H1 (cell line): ENCODE results near the gene SGMS2. TPM values are rescaled to one million over a fixed set of nuclear protein-coding genes. Genes with fewer than 3 reads are reported as not detected.

Experiments
- CTCF ChIA-PET: fragments of 300-600 bp; sonication (Branson Sonifier 250); formaldehyde crosslinking; loops from one replicate; lab custom pipeline; 2021; ENCODE audit not compliant: partially characterized antibody; lab: Charles Lee
- POLR2A ChIA-PET: fragments of 300-600 bp; sonication (Branson Sonifier 250); formaldehyde crosslinking; loops from one replicate; lab custom pipeline; 2021; ENCODE audit warnings: inconsistent platforms; ENCODE audit not compliant: partially characterized antibody; lab: Charles Lee
- DNase-seq, 2 experiments: peaks; one replicate each; pipeline versions ENCODE4 v3.0.0 to v3.0.0-alpha.2; 2010 to 2022; ENCODE audit warnings: low spot score in 2 of 2, low read depth in 1 of 2, mixed read lengths in 1 of 2
- FAIRE-seq: peaks from 2 replicates; lab custom pipeline; 2011; peaks lifted over from hg19 to GRCh38; lab: Jason Lieb, UNC
- H2AFZ ChIP-seq: 2 replicates; pipeline ENCODE4 v1.8.1; 2012; ENCODE audit warnings: low read length, inconsistent platforms
- H2AK5ac ChIP-seq: 2 replicates; pipeline ENCODE4 v1.6.1; 2013; ENCODE audit warnings: low read depth, low read length
- H2BK120ac ChIP-seq: replicated peaks from 2 replicates; pipeline ENCODE3; 2013; ENCODE audit warnings: low read depth, low read length, inconsistent platforms
- H2BK12ac ChIP-seq: 2 replicates; pipeline ENCODE4 v1.6.1; 2013; ENCODE audit warnings: low read depth, low read length
- H2BK15ac ChIP-seq: 2 replicates; pipeline ENCODE4 v1.6.1; 2013; ENCODE audit warnings: low read length
- H2BK20ac ChIP-seq: 2 replicates; pipeline ENCODE4 v1.6.1; 2013; ENCODE audit warnings: low read length
- H2BK5ac ChIP-seq: 2 replicates; pipeline ENCODE4 v1.6.1; 2013; ENCODE audit warnings: low read depth, low read length
- H3K14ac ChIP-seq: 2 replicates; pipeline ENCODE4 v1.6.1; 2013; ENCODE audit warnings: inconsistent platforms; ENCODE audit not compliant: insufficient read length
- H3K18ac ChIP-seq: 2 replicates; pipeline ENCODE4 v1.6.1; 2013; ENCODE audit warnings: low read length; ENCODE audit errors: extremely low read depth
- H3K23ac ChIP-seq: 2 replicates; pipeline ENCODE4 v1.6.1; 2013; ENCODE audit warnings: inconsistent platforms; ENCODE audit not compliant: insufficient read length
- H3K23me2 ChIP-seq: 2 replicates; pipeline ENCODE4 v1.6.1; 2013; ENCODE audit warnings: low read depth, low read length
- H3K27ac ChIP-seq: 2 replicates; pipeline ENCODE4 v1.6.1; 2011; ENCODE audit warnings: low read depth, low read length, inconsistent platforms
- H3K27me3 ChIP-seq, 4 experiments: replicated peaks in 1 of 4; 1 replicate in 1 of 4; 2 replicates in 3 of 4; pipeline versions ENCODE4 v1.6.1 to v1.8.1; 2011 to 2013; ENCODE audit warnings: low read length in 3 of 4, mild to moderate bottlenecking in 3 of 4, inconsistent platforms in 2 of 4, mixed read lengths in 2 of 4, moderate library complexity in 1 of 4; ENCODE audit not compliant: control insufficient read depth in 3 of 4, insufficient read depth in 3 of 4; ENCODE audit errors: extremely low read depth in 1 of 4
- H3K36me3 ChIP-seq, 4 experiments: 2 replicates each; pipeline versions ENCODE4 v1.6.1 to v1.8.1; 2011 to 2013; ENCODE audit warnings: mild to moderate bottlenecking in 4 of 4, low read length in 3 of 4, moderate library complexity in 2 of 4, control low read depth in 1 of 4, inconsistent platforms in 1 of 4; ENCODE audit not compliant: insufficient read depth in 4 of 4, control insufficient read depth in 2 of 4
- H3K4ac ChIP-seq: replicated peaks from 2 replicates; pipeline ENCODE3; 2013; ENCODE audit warnings: low read length, low read depth, mixed read lengths, inconsistent platforms; ENCODE audit not compliant: insufficient read length
- H3K4me1 ChIP-seq, 4 experiments: replicated peaks in 1 of 4; 1 replicate in 1 of 4; 2 replicates in 3 of 4; pipeline versions ENCODE4 v1.6.1 to v1.8.1; 2011 to 2013; ENCODE audit warnings: low read length in 3 of 4, inconsistent platforms in 2 of 4, mixed read lengths in 1 of 4; ENCODE audit not compliant: insufficient read depth in 4 of 4, control insufficient read depth in 3 of 4
- H3K4me2 ChIP-seq, 2 experiments: 2 replicates each; pipeline versions ENCODE4 v1.6.1 to v1.8.1; 2011 to 2013; ENCODE audit warnings: low read depth in 2 of 2, low read length in 2 of 2, control low read depth in 1 of 2, inconsistent platforms in 1 of 2, mild to moderate bottlenecking in 1 of 2; ENCODE audit not compliant: insufficient read depth in 1 of 2
- H3K4me3 ChIP-seq, 4 experiments: fragments of 200-600, 300-600 bp in 1 of 4; sonication (generic), shearing (Covaris generic), sonication (Bioruptor Twin) in 1 of 4; 2 replicates each; pipeline versions ENCODE4 v1.5.1 to v1.8.1; 2011 to 2016; ENCODE audit warnings: low read length in 4 of 4, low read depth in 3 of 4, control low read depth in 2 of 4, inconsistent platforms in 2 of 4, mild to moderate bottlenecking in 2 of 4, mixed read lengths in 1 of 4, moderate library complexity in 1 of 4; ENCODE audit not compliant: insufficient read depth in 2 of 4; ENCODE audit errors: extremely low read depth in 1 of 4
- H3K56ac ChIP-seq: replicated peaks from 2 replicates; pipeline ENCODE3; 2013; ENCODE audit warnings: low read depth, mild to moderate bottlenecking, mixed read lengths, low read length, inconsistent platforms; ENCODE audit not compliant: insufficient read length
- H3K79me1 ChIP-seq: 2 replicates; pipeline ENCODE4 v1.6.1; 2013; ENCODE audit warnings: low read depth, low read length, control low read depth
- H3K79me2 ChIP-seq, 2 experiments: 2 replicates each; pipeline versions ENCODE4 v1.6.1 to v1.8.1; 2012 to 2013; ENCODE audit warnings: low read length in 2 of 2, mild to moderate bottlenecking in 2 of 2, inconsistent platforms in 1 of 2; ENCODE audit not compliant: insufficient read depth in 2 of 2, control insufficient read depth in 1 of 2
- H3K9ac ChIP-seq, 4 experiments: replicated peaks in 1 of 4; 1 replicate in 1 of 4; 2 replicates in 3 of 4; pipeline versions ENCODE4 v1.6.1 to v1.8.1; 2011 to 2013; ENCODE audit warnings: low read depth in 3 of 4, low read length in 3 of 4, control low read depth in 2 of 4, mild to moderate bottlenecking in 2 of 4, moderate library complexity in 2 of 4, inconsistent platforms in 1 of 4; ENCODE audit errors: extremely low read depth in 1 of 4
- H3K9me3 ChIP-seq, 2 experiments: 2 replicates each; pipeline versions ENCODE4 v1.6.1 to v1.8.1; 2012 to 2013; ENCODE audit warnings: mild to moderate bottlenecking in 2 of 2, moderate library complexity in 2 of 2, control low read depth in 1 of 2, inconsistent platforms in 1 of 2, low read depth in 1 of 2, low read length in 1 of 2, mixed read lengths in 1 of 2; ENCODE audit not compliant: insufficient read depth in 2 of 2
- H4K20me1 ChIP-seq, 2 experiments: replicated peaks in 1 of 2; 2 replicates each; pipeline versions ENCODE3 to v1.8.1; 2011 to 2013; ENCODE audit warnings: inconsistent platforms in 2 of 2, low read length in 2 of 2, mild to moderate bottlenecking in 1 of 2; ENCODE audit not compliant: insufficient read depth in 2 of 2, control insufficient read depth in 1 of 2
- H4K5ac ChIP-seq: 2 replicates; pipeline ENCODE4 v1.6.1; 2013; ENCODE audit warnings: low read length, low read depth, mixed read lengths, inconsistent platforms; ENCODE audit not compliant: insufficient read length
- H4K8ac ChIP-seq: 2 replicates; pipeline ENCODE4 v1.8.0; 2013; ENCODE audit warnings: mild to moderate bottlenecking, moderate library complexity, low read length, inconsistent platforms; ENCODE audit not compliant: insufficient read depth; ENCODE audit errors: extremely low read depth
- H4K91ac ChIP-seq: replicated peaks from 2 replicates; pipeline ENCODE3; 2013; ENCODE audit warnings: low read length, mixed read lengths, inconsistent platforms; ENCODE audit not compliant: insufficient read length
- CTCF ChIP-seq, 3 experiments: IDR thresholded peaks; 1 replicate in 2 of 3; 2 replicates in 1 of 3; pipeline versions ENCODE4 v1.5.1 to v1.6.1; 2011; ENCODE audit warnings: low read length in 3 of 3, mild to moderate bottlenecking in 3 of 3, inconsistent platforms in 2 of 3, low read depth in 1 of 3, moderate library complexity in 1 of 3; ENCODE audit not compliant: insufficient read depth in 1 of 3; ENCODE audit errors: control extremely low read depth in 1 of 3
- KDM5A ChIP-seq: fragments of 200-600 bp; IDR thresholded peaks from 2 replicates; pipeline ENCODE4 v1.7.1; 2012; ENCODE audit warnings: mild to moderate bottlenecking, low read length, inconsistent platforms, mixed read lengths
- SIRT6 ChIP-seq: IDR thresholded peaks from one replicate; pipeline ENCODE4 v1.7.1; 2012; ENCODE audit warnings: low read length, inconsistent platforms
- WGBS, 2 experiments: shearing (Covaris generic) in 1 of 2; methylation state at CpG; one replicate each; pipeline versions ENCODE4 v1.1.6 to v1.1.7; 2013 to 2015; ENCODE audit warnings: low lambda C conversion rate in 2 of 2, mixed read lengths in 2 of 2, inconsistent platforms in 1 of 2, low coverage in 1 of 2, missing lambda C conversion rate in 1 of 2; ENCODE audit not compliant: insufficient replicate concordance in 2 of 2, insufficient coverage in 1 of 2, insufficient read length in 1 of 2; ENCODE audit errors: extremely low coverage in 1 of 2, missing lambda C conversion rate in 1 of 2; 5-methylcytosine and 5-hydroxymethylcytosine counted together
- polyA plus RNA-seq, 7 experiments: library from polyadenylated mRNA; depleted of rRNA in 3 of 7; stranded (reverse) in 5 of 7; unstranded in 2 of 7; fragments of >200 nt in 5 of 7; fragments of 200-250 nt in 2 of 7; gene quantifications; 1 replicate in 5 of 7; 2 replicates in 1 of 7; 4 replicates in 1 of 7; pipeline versions ENCODE4 v1.2.1 to v1.2.3, GENCODE V29; 2011 to 2013; ENCODE audit warnings: missing spikeins in 2 of 7, mixed read lengths in 2 of 7
- total RNA-seq: library from RNA; stranded (reverse); fragmentation: NEBNext Ultra II Directional; extraction: Animal tissue kit (Norgen Biotek cat#: 25700); gene quantifications from 2 replicates; pipeline ENCODE4 v1.2.1, GENCODE V29; 2021

The SGMS2 gene
- total and polyA plus RNA-seq, 2 of the 8 experiments (the other 6 are each of a cell fraction or from before 2014, with no cell fraction given): 0.04 to 1.3 TPM

- Histone ChIP-seq H3K27me3 (no peaks in the 10 kb centered on the region), H3K79me2 (no peaks in the 10 kb centered on the region), H3K79me1 (no peaks in the 10 kb centered on the region), H2AFZ (no peak overlapping the region), H3K4ac (no peak overlapping the region), H4K91ac (no peak overlapping the region), H3K23me2 (no peaks in the 10 kb centered on the region), H2BK5ac (no peak overlapping the region), H3K9me3 (peaks cover under 1 to 4% of the 10 kb centered on the region in 2 experiments; a peak in 1 of 4 replicates), H3K4me3 (no peak overlapping the region), H3K4me1 (no peaks in the 10 kb centered on the region), H2AK5ac (no peak overlapping the region), H3K27ac (no peak overlapping the region), H2BK20ac (no peak overlapping the region), H4K5ac (no peak overlapping the region), H3K18ac (no peak overlapping the region), H2BK12ac (no peak overlapping the region), H3K9ac (no peak overlapping the region), H3K56ac (no peak overlapping the region), H2BK120ac (no peak overlapping the region), H3K14ac (no peak overlapping the region), H4K8ac (no peak overlapping the region), H2BK15ac (no peak overlapping the region), H3K36me3 (no peaks in the 10 kb centered on the region), H3K4me2 (no peak overlapping the region), H3K23ac (no peak overlapping the region), H4K20me1 (no peaks in the 10 kb centered on the region)
- CTCF ChIA-PET: no interaction called here
- TF ChIP-seq SIRT6 (no peak), CTCF (IDR thresholded peaks at IDR 0.05; ENCODE audit: control extremely low read depth in 1 of 3, insufficient read depth in 1 of 3, low read depth in 1 of 3, low read length in 3 of 3) (no peak), KDM5A (no peak)
- FAIRE-seq: no peak
- DNase-seq: no peak
- WGBS, 2 experiments: 76% methylated on average over 1 of the region's 1 CpG; no CpG with 5 or more reads in 1 of the 2 experiments
- POLR2A ChIA-PET: no interaction called here
Observed at GRCh38 chr4:107896646-107897045, 71.9 kb downstream of the SGMS2 start.
